ENCODE results near the gene SSPN. TPM values are rescaled to one million over a fixed set of nuclear protein-coding genes. Genes with fewer than 3 reads are reported as not detected.

Gene SSPN
- total RNA-seq, 1 donor from 2014 or later, result 0.91 TPM

DNA sequence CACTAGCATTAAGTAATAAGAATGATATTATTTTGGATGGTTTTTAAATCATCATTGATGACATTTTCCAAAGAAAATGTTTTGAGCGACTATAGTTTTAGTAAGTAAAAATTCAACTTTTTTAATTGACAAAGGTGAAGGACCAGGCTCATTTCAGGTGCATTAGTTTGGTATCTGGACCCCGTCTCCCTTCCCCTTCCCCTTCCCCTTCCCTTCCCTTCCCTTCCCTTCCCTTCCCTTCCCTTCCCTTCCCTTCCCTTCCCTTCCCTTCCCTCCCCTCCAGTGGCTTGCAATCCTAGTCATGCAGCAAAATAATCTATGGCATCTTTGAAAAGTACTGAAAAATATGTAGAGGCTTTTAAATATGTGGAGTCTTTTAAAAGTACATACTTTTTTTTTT, 13.0 kb upstream of the SSPN start:
- peaks cover 8% of the 10 kb centered on the region for H3K36me3 Mint-ChIP-seq (ENCODE audit: unreplicated experiment)
- H3K9me3 Mint-ChIP-seq (ENCODE audit: unreplicated experiment), result no peaks in the 10 kb centered on the region
- TF ChIP-seq, protein P1, sequence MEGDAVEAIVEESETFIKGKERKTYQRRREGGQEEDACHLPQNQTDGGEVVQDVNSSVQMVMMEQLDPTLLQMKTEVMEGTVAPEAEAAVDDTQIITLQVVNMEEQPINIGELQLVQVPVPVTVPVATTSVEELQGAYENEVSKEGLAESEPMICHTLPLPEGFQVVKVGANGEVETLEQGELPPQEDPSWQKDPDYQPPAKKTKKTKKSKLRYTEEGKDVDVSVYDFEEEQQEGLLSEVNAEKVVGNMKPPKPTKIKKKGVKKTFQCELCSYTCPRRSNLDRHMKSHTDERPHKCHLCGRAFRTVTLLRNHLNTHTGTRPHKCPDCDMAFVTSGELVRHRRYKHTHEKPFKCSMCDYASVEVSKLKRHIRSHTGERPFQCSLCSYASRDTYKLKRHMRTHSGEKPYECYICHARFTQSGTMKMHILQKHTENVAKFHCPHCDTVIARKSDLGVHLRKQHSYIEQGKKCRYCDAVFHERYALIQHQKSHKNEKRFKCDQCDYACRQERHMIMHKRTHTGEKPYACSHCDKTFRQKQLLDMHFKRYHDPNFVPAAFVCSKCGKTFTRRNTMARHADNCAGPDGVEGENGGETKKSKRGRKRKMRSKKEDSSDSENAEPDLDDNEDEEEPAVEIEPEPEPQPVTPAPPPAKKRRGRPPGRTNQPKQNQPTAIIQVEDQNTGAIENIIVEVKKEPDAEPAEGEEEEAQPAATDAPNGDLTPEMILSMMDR (IDR thresholded peaks at IDR 0.05; ENCODE audit: partially characterized antibody, unreplicated experiment), result no peak
- H3K4me3 Mint-ChIP-seq (ENCODE audit: unreplicated experiment), result no peak overlapping the region
- peaks cover 1% of the 10 kb centered on the region for H3K4me1 Mint-ChIP-seq (ENCODE audit: low read depth, unreplicated experiment)
- H3K27me3 Mint-ChIP-seq (ENCODE audit: unreplicated experiment), result peaks cover 3% of the 10 kb centered on the region
- H3K27ac Mint-ChIP-seq (ENCODE audit: unreplicated experiment), result no peak overlapping the region
- no peak for DNase-seq

DNA sequence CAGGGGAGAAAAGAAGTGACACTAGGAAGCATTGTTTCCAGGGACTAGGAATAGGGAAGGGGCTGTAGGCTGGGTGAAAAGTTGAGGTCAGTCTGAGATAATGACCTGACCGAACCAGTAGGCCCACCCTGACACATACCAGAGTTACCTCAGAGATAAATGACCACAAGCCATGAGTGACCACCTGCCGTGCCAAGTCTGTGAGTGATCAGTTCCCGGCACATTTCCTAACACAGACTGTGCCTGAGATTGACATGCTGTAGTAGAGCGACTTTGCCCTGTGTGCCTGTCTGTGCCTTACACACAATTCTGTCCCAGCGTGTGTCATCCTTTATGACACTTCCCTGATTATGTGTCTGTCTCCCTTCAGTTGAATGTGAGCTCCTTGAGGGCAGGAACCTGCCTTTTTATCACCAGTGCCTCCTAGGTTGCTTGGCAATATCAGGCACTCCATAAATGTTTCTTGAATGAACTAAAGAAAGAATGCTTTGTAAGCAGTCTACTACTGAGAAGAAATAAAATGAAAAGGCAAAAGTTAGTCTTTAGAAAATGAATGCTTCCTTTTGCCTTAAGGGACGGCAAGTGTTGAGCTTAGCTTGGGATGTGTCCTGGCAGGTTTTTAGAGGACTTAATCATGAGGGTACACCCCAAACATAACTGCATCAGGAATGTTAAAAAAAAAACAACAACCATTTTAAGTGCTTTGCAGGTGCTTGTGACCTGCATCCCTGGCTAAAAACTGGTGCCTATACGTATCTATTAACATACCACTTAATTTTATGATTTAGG, 9.6 kb upstream of the SSPN start:
- H3K4me1 Mint-ChIP-seq (ENCODE audit: low read depth, unreplicated experiment), result peaks cover 2% of the 10 kb centered on the region
- TF ChIP-seq, protein P1 (IDR thresholded peaks at IDR 0.05; ENCODE audit: partially characterized antibody, unreplicated experiment), result no peak

DNA sequence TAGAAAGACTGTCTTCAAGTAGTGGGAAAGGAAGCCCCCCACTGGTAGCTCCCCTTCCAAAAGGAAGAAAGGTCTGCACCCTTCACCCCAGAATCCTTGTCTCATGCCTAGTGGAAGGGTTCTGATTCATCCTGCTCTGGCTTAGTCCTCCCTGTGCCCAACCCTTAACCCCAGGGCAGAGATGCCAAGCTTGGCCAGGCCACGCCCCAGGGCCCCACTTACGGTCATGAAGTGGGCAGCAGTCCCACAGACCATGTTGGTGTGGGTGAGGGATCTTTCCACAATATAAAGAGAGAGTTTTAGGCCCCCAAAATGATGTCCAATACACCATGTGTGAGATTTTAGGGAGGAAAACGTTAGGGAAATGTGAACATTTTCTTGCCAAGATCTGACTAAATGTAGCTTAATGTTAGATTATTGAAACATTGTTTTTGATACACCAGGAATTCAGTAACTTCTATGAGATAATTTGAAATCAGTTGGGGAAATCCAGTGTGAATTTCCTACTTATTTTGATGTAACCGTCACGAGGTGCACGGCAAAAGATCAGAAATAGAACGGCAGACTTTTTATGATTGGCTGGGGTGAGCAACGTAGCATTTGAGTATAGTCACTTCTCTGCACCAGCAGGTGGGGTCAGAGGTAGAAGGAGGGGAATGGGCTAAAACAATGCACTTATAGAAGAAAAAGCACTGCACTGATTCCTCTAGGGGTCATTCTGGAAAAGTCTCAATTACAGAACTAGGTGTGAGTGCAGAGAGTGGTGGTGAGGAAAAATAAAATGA, 8.2 kb upstream of the SSPN start:
- TF ChIP-seq, protein P1 (IDR thresholded peaks at IDR 0.05; ENCODE audit: partially characterized antibody, unreplicated experiment), result no peak
- no peak overlapping the region for H3K27ac Mint-ChIP-seq (ENCODE audit: unreplicated experiment)
- peaks cover 2% of the 10 kb centered on the region for H3K4me1 Mint-ChIP-seq (ENCODE audit: low read depth, unreplicated experiment)
- H3K36me3 Mint-ChIP-seq (ENCODE audit: unreplicated experiment), result no peaks in the 10 kb centered on the region
- no peaks in the 10 kb centered on the region for H3K27me3 Mint-ChIP-seq (ENCODE audit: unreplicated experiment)
- no peaks in the 10 kb centered on the region for H3K9me3 Mint-ChIP-seq (ENCODE audit: unreplicated experiment)
- H3K4me3 Mint-ChIP-seq (ENCODE audit: unreplicated experiment), result no peak overlapping the region
- no peak for DNase-seq

More for the DNA sequence above, 9.6 kb upstream of the SSPN start:
- Mint-ChIP-seq H3K9me3 (ENCODE audit: unreplicated experiment) (no peaks in the 10 kb centered on the region), H3K4me3 (ENCODE audit: unreplicated experiment) (no peak overlapping the region), H3K36me3 (ENCODE audit: unreplicated experiment) (peaks cover 1% of the 10 kb centered on the region), H3K27me3 (ENCODE audit: unreplicated experiment) (no peaks in the 10 kb centered on the region), H3K27ac (ENCODE audit: unreplicated experiment) (no peak overlapping the region)
- no peak for DNase-seq

DNA sequence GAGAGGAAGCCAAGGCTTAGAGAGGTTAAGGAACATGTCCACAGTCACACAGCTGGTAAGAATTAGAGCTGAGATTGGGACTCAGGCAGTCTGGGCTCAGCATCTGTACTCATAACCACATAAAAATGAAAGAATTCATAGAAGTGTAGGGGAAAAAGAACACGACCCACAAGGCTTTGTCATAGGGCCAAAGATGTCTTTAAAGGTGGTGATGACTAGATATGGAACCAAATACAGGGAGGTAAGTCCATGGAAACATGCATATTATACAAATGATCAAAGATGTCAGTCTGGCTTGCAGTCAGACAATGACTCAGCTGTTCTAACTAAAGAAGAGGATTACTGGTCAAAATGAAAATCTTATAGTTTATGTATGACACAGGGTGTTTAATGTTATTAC, 7.2 kb upstream of the SSPN start:
- Mint-ChIP-seq H3K4me3 (ENCODE audit: unreplicated experiment) (no peak overlapping the region), H3K27me3 (ENCODE audit: unreplicated experiment) (no peaks in the 10 kb centered on the region), H3K36me3 (ENCODE audit: unreplicated experiment) (no peaks in the 10 kb centered on the region), H3K4me1 (ENCODE audit: low read depth, unreplicated experiment) (peaks cover 2% of the 10 kb centered on the region), H3K27ac (ENCODE audit: unreplicated experiment) (no peak overlapping the region), H3K9me3 (ENCODE audit: unreplicated experiment) (no peaks in the 10 kb centered on the region)
- no peak for DNase-seq
- TF ChIP-seq, protein P1 (IDR thresholded peaks at IDR 0.05; ENCODE audit: partially characterized antibody, unreplicated experiment), result no peak

DNA sequence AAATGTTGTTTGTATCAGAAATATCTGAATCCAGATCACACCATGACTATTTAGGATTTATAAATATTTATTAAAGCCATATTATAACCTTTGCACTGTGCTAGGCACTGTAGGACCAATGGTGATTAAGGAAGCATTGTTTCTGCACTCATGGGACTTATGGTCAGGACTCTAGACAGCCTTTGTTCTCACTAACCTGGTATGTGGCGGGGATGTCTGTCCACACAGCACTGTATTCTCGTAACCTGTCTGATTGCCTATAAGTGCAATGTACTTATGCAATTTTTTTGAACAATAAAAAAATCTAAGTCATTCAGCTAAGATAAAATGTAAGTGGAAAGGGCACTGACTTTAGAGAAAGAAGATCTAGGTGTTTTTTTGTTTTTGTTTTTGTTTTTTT, 6.7 kb upstream of the SSPN start:
- no peak for DNase-seq
- TF ChIP-seq, protein P1 (IDR thresholded peaks at IDR 0.05; ENCODE audit: partially characterized antibody, unreplicated experiment), result no peak
- no peak overlapping the region for H3K4me3 Mint-ChIP-seq (ENCODE audit: unreplicated experiment)
- peaks cover 2% of the 10 kb centered on the region for H3K4me1 Mint-ChIP-seq (ENCODE audit: low read depth, unreplicated experiment)
- H3K27me3 Mint-ChIP-seq (ENCODE audit: unreplicated experiment), result no peaks in the 10 kb centered on the region
- no peak overlapping the region for H3K27ac Mint-ChIP-seq (ENCODE audit: unreplicated experiment)
- no peaks in the 10 kb centered on the region for H3K36me3 Mint-ChIP-seq (ENCODE audit: unreplicated experiment)
- no peaks in the 10 kb centered on the region for H3K9me3 Mint-ChIP-seq (ENCODE audit: unreplicated experiment)

Data from glutamatergic neuron (in vitro differentiated cells).